ENCODE measurements around the gene ARL16. TPM values are rescaled to one million over a fixed set of nuclear protein-coding genes. Genes with fewer than 3 reads are reported as not detected.

Gene ARL16
- total RNA-seq, 1 donor from 2014 or later, result 35.5 TPM

DNA sequence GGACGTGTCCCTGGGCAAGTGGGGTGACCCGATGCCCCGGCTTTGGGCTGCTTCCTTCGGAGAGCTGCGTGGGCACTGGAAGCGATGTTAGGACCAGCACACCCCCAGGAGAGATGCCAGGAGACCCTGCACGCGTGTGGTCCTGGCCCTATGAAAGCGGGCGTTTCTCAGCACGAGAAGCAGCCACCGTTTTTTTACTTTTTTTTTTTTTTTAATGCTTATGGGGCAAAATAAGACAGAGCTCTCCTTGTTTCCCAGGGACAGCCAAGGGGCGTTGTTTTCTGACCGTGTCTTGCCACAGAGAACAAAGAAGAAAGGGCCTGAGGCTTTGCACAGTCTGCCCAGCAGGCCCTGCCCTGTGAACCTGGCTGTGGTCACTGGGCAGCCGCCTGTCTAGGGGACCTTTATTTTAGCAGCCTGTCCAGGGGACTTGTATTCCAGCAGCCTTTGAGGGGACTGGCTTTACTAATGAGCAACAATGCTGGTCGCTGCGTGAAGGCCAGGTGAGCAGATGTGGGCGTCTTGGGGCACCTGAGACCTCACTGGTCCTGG, 29.5 kb upstream of the ARL16 start:
- no peak for DNase-seq (ENCODE audit: low spot score)

DNA sequence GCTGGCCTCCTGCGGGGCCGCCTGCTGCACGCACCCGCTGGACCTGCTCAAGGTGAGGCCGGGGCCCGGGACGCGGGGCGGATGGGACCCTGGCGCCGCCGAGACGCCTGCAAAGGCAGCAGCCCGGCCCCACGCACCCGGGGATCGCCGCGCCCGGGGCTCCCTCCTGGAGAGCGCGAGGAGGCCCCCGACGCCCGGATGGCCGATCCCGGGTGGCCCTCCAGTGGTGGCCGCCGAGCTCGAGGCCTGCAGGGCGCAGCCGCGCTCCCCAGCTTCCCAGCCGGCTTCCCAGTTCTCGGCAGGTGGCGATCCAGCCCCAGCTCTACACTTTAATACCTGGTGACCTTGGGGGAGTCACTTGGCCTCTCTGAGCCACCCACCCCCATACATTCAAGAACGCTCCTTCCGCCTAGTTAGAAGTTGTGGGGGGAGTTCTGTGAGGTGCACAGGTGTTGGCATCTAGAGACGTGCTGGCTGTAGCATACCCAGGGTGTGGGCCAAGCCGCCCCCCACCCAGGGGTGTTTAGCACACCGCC, 28.9 kb upstream of the ARL16 start:
- DNase-seq (ENCODE audit: low spot score), result no peak

DNA sequence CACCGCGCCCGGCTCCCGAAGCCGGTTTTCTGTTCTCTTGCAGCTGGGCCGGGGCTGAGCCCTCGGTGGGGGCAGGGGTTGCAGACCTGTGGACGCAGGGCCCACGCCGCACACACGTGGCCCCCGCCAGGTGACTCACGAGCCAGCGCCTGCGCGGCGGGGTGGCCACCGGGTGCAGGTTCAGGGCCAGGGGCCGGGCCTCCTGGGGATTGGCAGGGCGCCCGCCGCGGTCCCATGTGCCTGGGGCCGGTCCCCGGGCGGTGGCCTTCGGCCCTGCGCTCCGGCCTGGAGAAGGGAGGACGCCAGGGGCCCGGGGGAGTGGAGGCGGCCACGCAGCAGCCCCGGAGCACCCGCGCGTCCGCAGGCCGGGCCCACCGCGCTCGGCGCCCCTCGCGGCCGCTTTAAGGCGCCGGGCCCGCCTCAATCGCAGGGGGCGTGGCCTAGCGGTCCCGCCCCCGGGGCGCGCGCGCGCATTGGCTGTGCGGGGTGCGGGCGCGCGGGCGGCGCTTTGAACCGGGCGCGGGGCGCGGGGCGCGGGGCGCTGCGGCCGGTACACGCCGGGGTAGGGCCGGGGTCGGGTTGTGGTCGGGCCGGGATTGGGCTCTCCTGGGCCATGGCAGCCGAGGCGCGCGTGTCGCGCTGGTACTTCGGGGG, 28.3 kb upstream of the ARL16 start, which contains the start of gene SLC25A10:
Gene SLC25A10, plus strand, starts transcription at position 471 of the 654 bp plus-strand sequence. Its CDS starts 143 bp downstream, at position 614.
- peak; percentile 73 for DNase-seq (ENCODE audit: low spot score)

DNA sequence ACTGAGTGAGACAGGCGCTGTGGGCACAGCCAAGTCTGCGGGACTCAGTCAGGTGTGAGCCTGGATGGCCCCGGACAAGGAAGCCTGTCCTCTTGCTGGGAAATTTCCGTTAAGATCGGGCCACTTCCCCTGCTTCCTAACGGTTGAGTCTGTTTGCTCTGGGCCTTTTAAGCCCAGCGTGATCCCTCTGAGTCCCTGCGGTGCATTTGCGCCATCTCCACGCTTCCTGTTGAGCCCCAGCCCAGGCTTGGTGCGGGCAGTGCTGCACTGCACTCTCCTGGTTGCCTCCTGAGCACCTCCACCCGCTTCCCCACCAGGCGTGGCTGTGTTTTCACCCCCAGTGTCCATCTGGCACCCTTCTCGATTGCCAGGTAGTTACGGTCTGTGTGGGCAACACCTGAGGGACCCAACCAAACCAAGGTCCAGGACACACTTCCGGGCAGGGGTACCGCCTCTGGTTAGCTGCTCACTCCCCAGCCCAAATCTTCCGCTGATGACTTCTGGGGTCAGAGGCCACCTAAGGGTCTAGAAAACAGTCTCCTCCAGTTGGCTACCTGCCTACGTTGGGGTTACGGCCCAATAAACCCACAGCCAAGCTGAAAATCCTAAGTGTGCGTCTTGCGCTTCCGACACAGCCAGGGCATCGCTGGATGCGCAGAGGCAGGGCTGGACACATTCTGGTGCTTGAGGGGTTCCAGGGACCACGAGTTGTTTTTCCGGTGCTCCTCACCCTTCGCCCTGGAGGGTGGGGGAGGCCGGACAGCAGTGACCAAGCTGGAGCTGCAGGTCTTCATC, 27.1 kb upstream of the ARL16 start:
- no peak for DNase-seq (ENCODE audit: low spot score)

DNA sequence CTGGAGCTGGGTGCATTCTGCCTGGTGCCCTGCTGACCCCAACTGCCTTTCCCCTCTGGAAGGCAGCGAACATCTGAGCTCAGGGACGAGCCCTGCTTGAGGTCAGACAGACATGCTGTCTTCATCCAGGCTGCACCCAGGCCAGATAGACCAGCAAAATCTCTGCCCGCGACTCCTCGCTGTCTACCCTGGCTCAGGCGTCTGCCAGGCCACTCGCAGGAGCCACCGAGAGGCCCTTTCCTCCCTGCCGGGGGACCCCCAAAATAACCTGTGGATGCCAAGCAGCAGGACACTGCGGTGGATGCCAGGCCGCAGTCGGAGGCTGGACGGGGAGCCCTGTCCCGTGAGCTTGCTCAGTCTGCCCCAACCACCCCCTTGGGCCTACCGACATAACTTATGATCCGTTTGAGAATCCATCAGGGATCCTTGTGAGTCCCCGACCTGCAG, 25.2 kb upstream of the ARL16 start:
- no peak for DNase-seq (ENCODE audit: low spot score)

DNA sequence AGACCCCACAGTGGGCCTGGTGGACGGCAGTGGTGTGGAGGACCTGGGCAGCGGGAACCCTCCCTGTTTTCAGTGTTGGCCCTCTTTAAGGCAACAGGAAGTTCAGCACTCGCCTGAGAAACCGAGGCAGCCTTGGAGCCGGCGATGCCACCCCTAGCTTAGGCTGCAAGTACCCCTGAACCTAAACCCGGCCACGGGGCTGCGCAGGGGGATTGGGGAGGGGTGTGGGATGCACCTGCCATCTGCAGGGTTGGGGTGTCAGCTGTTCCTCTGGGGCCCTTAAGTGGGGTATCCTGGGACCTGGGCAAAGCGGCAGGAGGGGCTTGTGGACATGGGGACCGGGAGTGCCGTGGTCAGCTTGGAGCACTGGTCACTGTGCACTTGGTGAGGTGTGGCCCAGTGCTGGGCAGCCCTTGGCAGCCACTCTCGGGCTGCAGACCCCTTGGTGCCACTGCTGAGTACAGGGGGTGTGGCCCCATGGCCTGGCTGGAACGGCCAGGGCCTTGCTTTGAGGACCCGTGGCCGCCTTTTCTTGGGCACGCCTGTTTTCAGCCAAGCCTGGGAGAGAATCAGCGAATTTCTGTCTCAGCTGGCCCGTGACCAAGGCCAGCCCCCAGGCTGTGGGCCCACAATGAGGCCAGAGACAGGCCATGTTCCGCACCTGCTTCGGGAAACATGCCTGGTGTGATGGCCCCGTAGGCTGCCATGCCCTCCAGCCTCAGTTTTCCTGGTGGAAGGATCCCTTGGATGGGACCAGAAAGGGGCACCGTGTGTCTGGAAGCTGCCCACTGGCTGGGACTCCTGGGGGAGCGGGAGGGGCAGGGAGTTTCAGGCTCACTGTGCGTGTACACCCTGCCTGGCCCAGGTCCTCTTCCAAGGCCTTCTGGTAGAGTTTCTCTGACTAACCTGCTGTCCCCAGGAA, 24.4 kb upstream of the ARL16 start:
- no peak for DNase-seq (ENCODE audit: low spot score)

DNA sequence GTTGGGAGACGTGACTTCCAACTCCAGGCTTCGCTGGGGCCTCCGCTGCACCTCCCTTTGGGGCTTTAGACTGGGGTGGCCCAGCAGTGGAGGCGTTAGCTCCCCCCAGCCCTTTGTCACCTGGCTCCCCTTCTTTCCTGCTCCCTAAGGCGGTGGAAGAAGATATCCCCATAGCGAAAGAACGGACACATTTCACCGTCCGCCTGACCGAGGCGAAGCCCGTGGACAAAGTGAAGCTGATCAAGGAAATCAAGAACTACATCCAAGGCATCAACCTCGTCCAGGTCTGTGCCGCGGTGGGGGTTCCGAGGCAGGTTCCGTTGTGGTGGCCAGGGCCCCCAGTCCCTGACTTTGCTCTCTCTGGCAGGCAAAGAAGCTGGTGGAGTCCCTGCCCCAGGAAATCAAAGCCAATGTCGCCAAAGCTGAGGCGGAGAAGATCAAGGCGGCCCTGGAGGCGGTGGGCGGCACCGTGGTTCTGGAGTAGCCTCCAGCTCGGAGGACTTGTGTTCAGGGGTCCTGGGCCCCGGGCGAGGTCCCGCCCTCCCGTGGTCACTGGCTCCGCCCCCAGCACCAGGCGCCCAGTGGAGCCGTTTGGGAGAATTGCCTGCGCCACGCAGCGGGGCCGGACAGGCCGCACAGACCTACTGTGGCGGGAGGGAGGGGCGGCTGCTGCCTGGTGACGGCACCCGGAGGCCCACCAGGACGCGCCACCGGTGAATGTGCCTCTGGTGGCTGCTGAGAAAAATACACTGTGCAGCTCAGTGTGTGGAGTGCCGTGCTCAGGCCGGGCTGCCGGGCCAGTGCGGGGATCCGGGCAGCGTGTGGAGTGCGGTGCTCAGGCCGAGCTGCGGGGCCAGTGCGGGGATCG, 23.4 kb upstream of the ARL16 start:
- DNase-seq (ENCODE audit: low spot score), result no peak

DNA sequence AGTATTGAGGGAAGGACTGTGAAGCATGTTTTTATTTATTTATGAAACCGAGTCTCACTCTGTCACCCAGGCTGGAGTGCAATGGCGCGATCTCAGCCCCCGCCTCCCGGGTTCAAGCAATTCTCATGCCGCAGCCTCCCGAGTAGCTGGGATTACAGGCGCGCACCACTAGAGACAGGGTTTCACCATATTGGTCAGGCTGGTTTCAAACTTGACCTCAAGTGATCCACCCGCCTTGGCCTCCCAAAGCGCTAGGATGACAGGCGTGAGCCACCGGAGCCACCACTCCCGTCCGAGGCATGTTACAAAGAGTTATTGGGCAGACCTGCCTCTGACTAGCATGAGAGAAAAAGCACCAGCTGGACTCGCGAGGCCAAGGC, 22.6 kb upstream of the ARL16 start:
- no peak for DNase-seq (ENCODE audit: low spot score)

DNA sequence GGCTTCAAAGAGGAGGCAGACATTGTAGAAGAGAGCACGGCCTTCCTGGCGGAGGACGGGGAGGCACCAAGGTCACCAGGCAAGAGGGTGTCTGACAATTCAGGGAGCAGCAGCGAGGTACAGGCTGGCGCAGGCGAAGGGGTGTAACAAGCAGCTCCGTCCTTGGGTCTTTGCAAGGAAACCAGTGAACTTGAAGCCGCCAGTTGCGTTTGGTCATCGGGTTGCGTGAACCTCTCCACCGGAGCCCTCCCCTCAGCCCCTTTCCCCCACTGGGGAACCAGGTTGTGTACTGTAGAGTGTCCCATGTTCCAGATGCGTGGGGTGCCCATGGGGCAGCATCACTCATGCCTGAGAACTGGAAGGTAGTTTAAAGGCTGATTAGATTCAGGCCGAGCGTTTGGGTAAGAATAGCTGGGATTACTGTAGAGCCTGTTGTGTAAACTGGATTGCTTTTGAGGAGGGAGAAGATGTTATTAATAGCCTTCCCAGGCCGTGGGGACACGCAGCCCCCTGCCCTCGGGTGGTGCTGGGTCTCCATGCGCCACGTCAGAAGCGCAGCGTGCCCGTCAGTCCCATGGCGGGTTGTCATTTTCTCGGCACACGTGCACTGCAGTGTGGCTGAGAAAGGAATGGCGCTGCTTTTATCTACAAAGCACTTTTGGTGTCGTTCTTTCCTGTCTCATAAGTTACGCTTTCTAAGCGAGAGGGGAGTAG, 22.1 kb upstream of the ARL16 start:
- DNase-seq (ENCODE audit: low spot score), result no peak

DNA sequence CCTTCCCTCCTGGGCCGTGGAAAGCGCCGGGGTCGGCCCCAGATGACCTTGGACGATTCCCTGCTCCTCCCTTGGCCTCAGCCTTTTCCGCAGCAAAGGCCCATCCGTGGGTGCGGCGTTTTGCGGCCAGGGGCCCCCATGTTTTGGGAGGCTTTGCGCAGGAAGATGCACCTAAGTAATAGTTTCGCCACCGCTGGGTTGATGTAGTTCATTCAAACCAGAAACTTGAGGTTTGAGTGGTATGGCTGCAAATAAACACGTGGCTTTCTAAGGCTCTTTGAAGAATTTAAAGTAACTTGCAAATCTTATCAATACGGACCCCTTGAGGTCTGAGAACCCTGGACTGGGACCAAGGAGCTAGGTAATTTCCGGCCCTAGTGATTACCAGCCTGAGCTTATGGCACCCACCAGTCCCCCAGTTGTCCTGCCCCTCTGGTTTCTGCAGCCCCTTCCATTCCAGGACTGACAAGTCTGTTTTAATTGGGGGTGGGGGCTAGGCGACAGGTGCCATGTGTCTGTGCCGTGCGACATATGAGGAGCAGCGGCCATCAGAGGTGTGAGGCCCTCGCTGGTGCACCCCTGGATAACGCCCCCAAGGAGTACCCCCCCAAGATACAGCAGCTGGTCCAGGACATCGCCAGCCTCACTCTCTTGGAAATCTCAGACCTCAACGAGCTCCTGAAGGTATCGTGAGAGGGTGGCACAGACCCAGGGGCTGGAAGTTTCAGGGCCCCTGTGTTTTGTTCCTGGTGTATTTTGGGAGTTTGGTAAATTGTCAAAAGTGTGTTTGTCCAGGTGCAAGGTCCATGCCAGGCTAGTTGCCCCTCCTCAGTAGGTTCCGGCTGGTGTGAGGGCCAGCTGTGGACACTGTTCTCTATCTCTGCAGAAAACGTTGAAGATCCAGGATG, 20.4 kb upstream of the ARL16 start:
- no peak for DNase-seq (ENCODE audit: low spot score)

DNA sequence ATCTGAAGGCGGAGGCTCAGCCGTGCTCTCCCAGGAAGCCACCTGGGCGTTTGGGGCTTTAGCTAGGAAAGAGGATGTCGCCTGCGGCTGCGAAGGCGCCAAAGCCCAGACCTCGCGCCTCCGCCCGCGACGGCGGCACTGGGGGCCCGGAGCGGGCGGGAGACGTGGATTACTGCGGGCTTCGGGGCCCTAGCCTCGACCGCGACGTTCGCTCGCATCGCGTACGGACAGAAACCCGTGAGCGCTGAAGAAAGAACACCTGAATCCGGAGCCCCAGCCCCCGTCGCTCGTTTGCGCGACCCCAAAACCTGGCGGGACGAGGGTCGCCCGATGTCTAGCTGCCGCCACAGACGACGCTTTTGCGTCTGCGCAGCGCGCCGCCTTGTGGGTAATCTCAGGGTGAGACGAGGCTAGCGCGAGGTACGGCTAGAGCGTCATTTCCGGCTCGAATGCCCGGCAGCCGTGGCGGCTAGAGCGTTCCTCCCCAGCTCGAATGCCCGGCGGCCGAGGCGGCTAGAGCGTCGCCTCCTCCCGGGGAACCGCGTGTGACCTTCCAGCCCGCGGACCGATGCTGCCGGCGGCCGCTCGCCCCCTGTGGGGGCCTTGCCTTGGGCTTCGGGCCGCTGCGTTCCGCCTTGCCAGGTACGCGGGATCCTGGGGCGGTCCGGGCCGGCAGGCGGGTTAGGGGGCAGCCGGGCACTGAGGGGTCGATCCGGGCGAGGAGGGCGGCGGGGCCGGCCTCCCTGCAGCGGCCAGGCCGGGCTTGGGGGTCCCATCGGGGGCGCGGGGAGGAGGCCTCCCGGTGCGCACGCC, 19.5 kb upstream of the ARL16 start, which contains the start of gene MRPL12:
Gene MRPL12, plus strand, starts transcription at position 434 of the 813 bp plus-strand sequence. Its CDS starts 135 bp downstream, at position 569.
- DNase-seq (ENCODE audit: low spot score), result peak; percentile 93

DNA sequence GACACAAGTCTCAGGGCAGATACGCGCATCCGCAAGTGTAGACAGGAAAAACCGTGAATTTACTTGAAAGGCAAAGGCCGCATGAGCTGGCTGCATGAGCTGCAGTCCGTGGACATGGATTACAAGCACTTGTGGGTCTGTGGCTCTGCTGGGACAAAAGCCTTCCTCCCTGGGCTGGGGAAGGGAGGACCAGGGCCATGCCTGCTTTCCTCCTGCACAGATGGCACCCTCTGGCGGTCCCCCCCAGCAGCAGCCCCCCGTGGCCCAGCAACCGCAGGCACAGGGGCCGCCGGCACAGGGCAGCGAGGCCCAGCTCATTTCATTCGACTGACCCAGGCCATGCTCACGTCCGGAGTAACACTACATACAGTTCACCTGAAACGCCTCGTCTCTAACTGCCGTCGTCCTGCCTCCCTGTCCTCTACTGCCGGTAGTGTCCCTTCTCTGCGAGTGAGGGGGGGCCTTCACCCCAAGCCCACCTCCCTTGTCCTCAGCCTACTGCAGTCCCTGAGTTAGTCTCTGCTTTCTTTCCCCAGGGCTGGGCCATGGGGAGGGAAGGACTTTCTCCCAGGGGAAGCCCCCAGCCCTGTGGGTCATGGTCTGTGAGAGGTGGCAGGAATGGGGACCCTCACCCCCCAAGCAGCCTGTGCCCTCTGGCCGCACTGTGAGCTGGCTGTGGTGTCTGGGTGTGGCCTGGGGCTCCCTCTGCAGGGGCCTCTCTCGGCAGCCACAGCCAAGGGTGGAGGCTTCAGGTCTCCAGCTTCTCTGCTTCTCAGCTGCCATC, 17.9 kb upstream of the ARL16 start:
- DNase-seq (ENCODE audit: low spot score), result no peak

DNA sequence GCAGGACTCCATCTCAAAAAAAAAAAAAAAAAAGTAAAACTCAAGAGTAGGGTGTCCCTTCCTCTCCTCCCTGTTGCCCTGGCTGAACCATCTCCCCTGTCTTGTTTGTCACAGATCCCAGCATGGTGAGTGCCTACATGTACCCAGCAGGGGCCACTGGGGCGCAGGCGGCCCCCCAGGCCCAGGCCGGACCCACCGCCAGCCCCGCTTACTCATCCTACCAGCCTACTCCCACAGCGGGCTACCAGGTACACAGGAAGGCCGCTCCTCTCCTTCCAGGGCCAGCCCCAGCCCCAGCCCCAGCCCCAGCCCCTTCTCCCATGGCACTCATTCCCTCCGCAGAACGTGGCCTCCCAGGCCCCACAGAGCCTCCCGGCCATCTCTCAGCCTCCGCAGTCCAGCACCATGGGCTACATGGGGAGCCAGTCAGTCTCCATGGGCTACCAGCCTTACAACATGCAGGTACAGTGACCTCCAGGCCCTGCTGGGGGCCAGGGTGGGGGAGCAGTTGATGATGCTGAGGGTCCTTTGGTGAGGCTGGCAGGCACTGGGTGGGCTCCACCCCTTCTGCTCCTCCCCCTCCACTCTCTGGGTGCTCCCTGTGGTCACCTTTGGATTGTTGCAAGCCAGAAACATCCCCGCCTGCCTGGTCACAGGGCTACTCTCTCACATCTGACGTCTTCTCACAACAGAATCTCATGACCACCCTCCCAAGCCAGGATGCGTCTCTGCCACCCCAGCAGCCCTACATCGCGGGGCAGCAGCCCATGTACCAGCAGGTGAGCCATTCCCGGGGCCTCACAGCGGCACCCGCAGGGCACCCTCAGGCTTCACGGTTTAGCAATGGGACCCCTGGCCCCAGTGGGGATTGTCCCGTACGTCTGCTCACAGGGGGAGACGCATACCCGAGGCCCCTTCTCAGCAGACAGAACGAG, 17.0 kb upstream of the ARL16 start:
- DNase-seq (ENCODE audit: low spot score), result no peak

DNA sequence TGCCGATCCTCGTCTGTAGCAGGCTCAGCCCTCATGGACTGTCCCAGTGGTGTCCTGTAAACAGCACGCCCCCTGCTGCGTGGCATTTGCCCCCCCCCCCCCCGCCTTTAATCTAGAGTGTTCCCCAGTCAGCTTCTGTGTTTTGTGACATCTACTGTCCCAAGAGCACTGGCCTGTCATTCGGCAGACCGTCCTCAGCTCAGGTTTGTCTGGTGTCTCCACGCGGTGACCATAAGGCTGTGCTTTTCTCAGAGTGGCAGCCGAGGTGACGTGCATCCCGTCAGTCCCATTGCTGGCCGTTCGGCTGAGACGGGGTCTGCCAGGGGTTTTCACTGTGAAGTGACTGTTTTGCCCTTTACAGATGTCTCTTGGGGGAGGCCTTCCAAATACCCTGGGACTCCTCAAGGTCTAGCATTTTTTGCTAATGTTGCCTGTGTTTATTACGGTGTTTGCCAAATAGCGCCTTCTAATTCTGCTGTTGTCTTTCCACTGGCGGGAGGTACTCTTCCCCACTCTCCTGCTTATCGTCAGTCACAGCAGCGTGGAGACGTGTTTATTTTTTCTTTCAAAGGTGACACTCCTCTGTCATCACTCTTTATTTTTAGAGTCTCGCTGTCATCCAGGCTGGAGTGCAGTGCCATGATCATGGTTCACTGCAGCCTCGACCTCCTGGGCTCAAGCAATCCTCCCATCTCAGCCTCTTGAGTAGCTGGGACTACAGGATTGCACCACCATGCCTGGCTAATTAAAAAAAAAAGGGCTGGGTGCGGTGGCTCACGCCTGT, 13.9 kb upstream of the ARL16 start:
- no peak for DNase-seq (ENCODE audit: low spot score)
